8988T (cell line): ENCODE measurements around the gene GOSR2.
"Not testable (repeated sequence)": the region's sequence is repeated elsewhere in the genome, so short reads cannot be mapped to it uniquely, and the experiment has no call there.

Experiments used
- DNase-seq: peaks from one replicate; pipeline ENCODE4 v3.0.0; 2011

GOSR2 gene

DNA sequence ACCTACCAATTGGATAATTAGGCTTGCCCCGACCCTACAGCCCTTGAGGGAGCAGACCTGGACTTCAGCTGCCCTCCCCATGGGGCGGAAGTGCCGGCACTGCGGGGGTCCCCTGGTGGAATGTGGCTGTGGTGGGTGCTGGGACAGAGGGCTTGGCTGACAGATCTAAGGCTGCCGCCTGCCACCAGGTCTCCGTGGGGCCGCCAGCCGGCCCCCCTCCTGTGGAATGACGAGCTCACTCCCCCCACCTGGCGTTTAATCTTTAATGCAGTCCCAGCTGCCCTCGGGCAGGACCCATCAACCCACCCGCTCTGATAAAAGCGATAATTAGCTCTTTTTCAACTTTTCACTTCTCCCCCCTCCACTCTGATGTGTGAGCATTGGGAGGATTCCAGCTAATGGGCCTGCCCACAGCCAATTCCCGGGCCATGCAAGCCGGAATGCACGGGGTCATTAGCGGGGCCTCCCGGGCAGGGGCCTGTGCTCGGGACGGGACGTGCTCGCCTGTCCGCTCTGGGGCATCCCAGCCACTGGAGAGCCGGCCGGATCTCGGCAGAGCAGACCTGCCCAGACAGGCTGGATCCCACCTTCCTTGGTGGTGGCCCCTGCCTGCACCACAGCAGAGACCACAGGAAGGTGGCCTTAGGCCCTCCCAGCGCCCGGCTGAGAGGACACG lies 28.3 kb upstream of the GOSR2 start:
- DNase-seq = no peak

DNA sequence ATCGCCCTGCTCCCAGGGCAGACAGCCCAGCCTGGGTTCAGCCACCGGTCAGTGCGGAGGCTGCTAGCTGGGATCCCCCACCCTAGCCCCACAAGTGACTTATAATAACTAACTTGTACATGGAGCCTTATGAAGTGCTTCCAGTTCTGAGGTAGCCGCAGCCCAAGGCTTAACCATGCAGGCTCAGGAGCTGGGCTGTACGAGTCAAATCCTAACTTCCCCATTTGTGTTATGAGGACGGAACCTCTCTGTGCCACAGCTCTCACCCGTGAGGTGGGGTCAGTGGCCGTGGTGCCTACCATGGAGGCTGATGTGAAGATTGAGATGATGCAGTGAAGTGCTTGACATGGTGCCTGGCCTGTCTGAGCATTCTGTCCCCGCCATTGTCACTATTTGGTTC lies 27.8 kb upstream of the GOSR2 start:
- no peak for DNase-seq

DNA sequence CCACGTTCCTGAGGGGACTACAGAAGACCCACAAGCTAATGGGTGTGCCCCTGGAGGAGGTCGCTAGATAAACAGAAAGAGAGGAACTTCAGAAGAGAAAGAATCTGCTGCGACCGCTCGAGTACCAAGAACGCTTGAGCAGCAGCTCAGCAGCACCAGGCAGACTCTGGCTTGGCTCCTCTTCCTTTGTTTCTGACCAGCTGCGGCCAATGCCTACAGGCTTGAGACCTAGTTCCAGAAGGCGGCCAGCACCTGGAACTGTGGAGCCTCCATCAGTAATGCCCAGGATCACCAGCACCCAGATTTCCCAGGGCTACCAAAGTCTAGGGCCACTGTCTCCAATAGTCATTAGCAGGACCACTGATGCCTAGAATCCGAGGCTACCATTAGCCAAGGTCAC lies 26.0 kb upstream of the GOSR2 start:
- DNase-seq = no peak

DNA sequence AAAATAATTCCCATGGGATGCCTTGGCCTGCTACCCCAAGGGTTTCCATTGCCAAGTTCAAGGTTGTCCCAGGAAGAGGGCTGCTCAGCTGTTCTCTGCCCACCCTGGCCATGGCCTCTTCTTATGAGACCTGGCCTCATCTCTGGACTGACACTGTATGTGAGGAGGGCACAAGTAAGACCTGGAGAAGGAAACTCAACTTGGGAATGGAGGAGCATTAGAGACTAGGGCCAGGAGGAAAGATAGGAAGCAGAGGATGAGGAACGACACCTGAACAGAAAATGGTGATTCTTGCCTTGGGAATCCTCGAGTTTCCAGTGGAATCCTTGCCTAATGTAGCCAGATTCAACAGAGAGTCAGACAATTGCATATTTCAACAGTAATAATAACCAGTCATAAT lies 24.6 kb upstream of the GOSR2 start:
- DNase-seq = no peak

DNA sequence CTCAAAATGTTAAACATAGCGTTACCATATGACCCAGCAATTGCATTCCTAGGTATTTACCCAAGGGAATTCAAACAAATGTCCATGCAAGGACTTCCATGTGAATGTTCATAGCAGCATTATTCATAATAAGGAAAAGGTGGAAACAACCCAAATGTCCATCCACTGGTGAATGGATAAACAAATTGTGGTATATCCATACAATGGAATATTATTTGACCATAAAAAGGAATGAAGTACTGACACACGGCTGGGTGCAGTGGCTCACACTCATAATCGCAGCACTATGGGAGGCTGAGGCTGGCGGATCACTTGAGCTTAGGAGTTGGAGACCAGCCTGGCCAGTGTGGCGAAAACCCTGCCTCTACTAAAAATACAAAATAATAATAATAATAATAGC lies 24.1 kb upstream of the GOSR2 start:
- no peak for DNase-seq

DNA sequence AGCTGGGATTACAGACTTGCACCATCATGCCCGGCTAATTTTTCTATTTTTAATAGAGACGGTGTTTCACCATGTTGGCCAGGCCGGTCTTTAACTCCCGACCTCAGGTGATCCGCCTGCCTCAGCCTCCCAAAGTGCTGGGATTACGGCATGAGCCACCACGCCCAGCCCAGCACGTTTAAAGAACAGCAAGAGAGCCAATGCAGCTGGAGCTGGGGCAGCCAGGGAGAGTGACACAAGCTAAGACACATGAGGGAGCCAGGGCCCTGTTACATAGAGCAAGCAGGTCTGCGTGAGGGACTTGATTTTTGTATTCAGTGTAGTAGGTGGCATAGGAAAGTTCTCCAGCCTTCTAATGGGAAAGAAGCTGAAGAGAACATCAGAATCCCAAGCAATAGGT lies 21.7 kb upstream of the GOSR2 start:
- no peak for DNase-seq

DNA sequence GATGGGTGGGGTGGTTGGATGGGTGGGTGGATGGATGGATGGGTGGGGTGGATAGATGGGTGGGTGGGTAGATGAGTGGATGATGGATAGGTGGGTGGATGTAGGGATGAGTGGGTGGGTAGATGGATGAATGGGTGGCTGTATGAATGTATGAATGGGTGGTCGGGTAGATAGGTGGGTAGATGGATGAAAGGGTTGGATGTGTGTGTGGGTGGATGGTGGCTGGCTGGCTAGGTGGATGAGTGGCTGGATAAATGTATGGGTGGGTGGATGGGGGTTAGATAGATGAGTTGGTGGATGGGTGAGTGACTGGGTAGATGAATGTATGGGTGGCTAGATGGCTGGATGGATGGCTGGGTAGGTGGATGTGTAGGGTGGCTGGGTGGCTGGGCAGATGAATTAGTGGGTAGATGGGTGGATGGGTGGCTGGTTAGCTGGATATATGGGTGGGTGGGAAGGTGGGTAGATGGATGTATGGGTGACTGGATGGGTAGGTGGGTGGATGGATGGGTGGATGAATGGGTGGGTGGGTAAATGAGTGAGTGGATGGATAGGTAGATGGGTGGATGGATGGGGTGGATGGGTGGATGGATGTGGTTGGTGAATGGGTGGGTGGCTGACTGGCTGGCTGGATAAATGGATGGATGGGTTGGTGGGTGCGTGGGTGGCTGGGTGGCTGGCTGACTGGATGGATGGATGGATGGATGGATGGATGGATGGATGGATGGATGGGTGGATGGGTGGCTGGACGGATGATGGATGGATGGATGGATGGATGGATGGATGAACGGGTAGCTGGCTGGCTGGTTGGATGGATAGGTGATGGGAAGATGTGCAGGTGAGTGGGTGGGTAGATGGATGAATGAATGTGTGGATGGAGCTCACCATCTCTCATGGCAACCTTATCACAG lies 18.9 kb upstream of the GOSR2 start:
- DNase-seq = no peak

DNA sequence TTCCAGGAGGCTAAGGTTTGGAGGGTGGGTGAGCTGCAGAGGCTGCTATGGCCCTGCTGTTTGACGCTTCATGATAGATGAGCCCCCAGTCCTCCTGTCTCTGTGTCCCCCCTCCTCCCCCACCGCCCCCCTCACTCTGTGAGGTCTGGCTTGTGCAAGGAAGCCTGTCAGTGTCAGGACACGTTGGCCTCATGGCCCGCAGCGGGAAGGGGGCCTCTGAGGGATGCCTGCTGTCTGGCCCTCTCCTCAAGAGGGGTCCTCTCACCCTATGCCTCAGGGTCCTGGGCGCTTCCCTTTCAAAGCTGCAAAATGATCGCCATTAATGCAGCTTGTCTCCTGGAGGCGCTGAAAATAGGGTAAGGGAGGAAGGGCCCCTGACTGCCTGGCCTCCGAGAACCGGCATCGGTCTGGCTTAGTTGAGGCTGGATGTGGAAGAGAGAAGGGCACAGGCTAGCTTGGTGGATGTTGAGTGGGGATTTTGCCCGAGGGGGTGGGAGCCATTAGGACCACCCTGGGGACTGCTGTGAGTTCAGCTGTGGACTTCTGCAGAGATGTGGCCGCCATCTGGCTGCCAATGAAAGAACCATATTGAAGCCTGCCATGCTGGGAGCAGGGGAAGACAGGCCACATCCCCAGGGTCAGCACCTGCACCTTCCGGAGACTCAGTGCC lies 14.8 kb upstream of the GOSR2 start:
- DNase-seq = no peak

DNA sequence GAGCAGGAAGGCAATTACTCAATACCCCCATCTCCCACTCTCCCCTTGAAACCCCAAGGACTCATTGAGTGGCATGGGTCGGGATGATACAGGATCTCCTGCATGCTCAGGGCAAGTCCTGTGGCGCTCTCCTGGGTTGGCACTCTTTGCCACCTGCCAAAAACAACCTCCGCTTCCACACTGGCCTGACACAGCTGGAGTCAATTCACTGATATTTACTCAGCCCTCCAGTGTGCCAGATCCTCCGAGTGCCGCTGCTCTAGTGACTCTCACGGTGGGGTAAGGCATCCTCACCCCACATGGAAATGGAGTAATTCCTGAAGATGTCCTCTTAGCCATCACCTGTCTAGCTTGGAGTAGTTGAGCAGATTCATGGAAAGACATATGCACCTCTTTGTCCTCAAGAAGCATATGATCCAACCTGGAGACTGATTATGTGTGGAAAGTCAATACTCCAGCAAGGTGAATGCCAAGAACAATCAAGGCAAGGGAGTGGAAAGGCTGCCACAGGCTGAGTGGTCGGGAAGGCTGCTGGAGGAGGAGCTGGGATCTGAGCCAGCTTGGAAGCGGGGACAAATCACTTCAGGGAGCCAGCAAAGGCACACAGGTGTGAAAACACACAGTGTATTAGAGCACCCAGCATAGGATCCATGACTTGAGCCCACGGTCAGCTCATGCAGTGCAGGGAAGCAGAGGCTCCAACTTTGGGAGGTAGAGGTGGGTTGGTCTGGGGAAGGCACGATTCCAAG lies 12.6 kb upstream of the GOSR2 start:
- no peak for DNase-seq

DNA sequence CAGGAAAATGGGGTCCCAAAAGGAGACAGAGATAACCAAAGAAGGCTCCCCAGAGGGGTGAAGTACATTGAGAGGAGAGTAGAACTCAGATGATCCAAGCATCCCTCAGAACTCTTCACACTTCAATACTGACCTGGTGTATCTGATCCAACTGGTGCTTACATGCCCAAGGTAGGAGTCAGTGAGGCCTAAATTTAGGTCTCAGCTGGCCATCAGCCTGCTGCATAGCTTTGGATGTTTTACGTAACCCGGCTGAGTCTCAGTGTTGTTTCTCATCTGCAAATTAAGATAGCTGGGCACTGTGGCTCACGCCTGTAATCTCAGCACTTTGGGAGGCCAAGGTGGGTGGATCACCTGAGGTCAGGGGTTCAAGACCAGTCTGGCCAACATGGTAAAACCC lies 11.6 kb upstream of the GOSR2 start:
- DNase-seq = no peak

DNA sequence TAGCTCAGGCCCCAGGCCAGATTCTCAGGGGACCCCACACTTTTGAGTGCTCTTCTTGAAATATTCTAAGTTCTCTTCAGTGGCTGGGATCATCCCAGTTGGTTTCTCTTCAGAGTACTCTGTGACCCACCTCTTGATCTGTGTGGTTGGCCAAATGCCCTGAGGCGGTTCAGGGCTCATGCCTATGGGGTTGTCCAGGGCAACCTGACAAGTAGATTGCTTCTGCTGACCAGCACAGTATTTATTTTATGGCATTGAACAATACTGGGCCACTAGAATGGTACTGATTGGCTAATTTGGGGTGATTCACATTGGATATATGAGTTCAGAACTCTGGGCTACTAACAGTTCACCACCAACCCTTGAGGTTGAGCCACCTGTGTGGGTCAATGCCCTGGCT lies 7.4 kb upstream of the GOSR2 start:
- no peak for DNase-seq

DNA sequence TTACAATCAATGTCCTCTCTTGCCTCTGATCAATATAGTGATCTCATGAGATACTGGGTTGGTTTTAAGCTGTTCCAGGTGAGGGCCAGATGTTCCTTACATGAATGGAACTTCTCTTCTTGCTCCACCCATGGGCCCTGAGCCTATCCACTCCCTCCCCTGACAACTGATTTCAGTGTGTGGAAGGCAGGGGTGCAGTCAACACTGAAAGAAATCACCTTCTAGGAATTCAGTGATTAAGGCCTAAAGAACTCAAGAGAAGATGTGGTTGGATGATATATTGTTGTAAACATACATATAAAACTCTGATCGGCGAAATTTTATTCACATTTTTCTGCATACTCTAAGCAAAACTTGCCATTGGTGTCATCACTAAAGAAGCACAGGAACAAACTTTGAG lies 6.7 kb upstream of the GOSR2 start:
- no peak for DNase-seq

DNA sequence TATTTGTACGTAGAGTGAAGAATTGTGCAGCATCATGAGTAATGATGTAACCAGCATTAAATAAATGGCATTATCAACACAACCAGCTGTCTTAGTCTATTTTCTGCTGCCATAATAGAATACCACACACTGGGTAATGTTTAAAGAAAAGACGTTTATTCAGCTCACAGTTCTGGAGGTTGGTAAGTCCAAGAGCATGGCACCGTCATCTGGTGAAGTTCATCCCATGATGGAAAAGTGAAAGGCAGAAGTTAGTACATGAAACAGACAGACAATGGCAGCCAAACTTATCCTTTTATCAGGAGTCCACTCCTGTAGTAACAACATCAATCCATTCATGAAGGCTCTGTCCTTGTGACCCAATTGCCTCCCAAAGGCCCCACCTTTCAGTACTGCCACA lies 6.3 kb upstream of the GOSR2 start:
- DNase-seq = no peak

DNA sequence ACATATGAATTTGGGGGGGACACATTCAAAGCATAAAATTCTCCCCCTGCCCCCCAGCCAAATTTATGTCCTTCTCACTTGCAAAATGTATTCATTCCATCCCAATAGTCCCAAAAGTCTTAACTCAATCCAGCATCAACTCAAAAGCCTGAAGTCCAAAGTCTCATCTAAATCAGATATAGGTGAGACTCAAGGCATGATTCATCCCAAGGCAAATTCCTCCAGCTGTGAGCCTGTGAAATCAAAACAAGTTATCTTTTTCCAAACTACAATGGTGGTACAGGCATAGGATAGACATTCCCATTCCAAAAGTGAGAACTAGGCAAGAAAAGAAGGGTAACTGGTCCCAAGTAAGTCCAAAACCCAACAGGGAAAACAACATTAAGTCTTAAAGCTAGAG lies 5.9 kb upstream of the GOSR2 start:
- DNase-seq = no peak

DNA sequence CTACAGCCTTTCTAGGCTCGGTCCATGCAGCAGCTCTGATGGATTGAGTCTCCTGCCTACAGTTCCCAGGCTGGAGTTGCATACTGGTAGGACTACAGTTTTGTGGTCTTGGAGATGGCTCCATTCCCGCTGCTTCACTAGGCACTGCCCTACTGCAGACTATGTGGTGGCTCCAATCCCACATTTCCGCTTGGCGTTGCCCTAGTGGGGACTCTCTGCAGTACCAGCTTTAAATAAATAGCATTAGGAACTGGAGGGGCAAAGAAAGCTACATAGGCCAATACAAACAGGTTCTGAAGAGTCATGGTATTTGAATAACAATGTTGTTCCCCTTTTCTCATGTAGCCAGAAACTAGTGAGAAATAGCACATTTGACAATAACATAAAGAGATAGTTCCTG lies 5.4 kb upstream of the GOSR2 start:
- DNase-seq = no peak

DNA sequence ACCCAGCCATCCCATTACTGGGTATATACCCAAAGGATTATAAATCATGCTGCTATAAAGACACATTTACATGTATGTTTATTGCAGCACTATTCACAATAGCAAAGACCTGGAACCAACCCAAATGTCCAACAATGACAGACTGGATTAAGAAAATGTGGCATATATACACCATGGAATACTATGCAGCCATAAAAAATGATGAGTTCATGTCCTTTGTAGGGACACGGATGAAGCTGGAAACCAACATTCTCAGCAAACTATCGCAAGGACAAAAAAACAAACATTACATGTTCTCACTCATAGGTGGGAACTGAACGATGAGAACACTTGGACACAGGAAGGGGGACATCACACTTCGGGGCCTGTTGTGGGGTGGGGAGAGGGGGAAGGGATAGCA lies 998 bp upstream of the GOSR2 start:
- DNase-seq = not testable (repeated sequence)

DNA sequence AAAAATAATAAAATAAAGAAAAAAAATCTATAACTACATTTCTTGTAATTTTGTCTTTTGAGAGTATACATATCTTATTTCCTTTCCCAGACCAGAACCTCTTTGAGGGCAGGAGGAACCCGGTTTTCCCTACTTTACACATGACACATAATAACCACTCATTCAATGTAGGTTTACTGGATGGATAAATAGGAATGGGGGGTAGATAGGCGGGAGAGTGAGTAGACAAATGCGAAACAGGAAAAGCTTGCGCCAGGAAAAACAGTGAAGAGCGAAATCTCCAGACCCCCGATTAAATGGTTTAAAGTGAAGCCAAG lies 515 bp upstream of the GOSR2 start:
- no peak for DNase-seq

DNA sequence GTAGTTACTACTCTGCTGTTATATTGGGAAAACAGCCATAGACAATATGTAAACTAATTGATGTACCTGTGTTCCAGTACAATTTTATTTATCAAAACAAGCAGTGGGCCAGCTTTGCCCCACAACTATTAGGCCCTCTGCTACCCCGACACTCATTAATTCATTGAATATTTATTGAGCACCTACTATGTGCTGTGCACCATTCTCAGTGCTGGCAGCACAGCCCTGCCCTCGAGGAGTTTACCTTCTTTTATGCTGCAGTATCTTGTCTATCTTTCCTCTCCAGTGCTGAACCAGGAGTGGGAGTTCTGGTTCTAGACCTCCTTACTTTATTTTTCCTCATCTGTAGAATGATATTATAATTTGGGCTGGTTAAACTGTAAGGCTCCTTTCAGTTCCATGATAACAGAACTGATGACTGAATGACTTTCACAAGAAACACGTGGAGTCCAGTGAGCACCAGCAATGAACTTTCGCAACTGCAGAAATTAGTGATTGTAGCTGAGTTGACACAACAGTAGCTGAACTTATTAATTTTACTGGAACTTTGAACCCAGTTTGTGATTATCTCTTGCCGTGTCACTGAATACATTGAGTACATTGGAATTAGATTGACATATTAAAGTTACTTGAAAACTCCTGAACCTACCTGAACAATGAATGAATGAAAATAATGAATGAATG lies 2.4 kb downstream of the GOSR2 start:
- DNase-seq = no peak

DNA sequence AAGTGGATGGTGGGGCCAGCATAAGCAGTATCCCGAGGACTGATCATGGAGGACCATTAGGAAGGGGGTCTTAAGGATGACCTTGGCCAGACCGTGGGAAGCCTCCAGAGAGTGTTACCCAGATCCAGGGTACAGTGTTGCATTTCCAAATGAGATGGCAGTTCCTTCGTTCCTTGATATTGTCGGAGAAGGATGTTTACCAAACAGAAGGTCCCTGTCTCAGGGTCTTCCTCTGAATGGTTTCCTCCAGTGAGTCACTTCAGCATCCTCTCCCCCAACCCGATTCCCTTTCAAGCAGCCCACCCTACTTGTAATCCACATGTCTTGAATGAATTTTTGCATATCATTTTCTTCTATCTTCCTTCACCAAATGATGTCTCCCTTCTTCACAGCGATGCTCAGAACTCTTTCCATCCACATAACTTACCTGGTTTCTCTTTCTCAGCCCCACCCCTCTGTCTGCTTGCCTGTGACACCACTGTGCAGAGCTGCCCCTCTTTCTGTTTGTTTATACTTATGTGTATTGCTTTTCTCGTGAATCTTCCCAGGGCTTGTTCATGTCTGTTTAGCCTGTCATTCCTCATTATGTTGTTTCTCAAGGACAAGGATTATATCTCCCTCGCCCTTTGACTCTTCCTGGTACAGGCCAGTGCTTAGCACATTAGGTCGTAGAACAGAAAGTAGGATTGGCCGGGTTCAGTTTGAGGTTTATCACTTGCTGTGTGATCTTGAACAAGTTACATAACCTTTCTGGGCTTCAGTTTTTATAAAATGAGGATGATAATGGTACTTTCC lies 5.7 kb downstream of the GOSR2 start:
- DNase-seq = no peak

DNA sequence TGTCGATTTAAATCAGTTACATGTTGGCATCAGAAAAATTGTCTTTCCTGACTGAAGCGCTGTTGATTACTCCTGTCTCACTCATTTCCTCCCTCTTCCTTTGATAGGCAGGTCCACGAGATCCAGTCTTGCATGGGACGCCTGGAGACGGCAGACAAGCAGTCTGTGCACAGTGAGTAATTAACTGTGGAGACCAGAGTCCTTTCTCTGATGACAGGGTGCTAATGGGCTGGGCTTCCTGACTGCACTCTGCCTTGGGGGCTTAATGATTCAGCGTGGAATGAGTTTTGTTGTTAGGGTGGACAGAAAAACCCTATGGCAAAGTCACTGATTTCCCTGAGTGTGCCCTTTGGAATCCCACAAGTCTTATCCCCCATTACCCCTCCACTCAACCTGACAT lies 6.5 kb downstream of the GOSR2 start:
- no peak for DNase-seq

DNA sequence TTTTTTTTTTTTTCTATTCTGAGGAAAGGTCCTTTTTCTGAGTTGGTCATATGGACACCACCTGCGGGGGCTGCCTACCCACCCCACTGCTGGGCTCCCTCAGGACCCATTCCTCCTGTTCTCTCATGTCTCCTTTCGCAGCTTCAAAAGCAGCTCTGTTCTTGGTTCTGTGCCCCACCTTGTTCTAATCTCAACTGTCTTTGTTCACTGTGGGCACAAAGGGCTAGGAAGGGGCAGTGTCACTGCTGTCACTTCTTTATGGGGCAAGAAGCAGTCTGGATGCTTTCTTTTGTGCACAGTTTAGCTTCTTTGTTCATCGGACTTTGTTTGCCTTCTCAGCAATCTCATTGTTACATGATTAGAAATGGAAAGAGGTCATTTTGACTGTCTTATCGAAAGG lies 7.1 kb downstream of the GOSR2 start:
- DNase-seq = no peak

DNA sequence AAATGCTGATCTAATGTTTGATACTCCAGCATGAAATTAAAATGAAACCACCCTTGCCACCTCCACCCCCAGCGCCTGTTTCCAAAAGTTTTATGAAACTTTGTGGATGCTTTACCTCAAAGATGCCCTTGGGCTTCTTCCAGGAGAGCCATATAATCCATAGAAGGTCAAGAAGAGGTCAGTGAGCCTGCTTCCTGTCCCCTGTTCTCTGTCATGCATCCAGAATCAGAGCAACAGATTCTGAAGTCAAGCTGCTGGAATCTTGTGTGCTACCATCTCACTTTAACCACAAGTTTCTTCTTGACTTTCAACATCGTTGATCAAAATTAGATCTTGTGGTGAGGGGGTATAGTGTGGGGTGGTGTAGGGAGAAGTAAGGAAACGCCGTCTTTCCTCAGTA lies 8.6 kb downstream of the GOSR2 start:
- DNase-seq = no peak
